K562 (cell line): ENCODE results near the gene GGCT.

Experiments
- CHD4 ChIP-seq: fragments of 200-600 bp; sonication (generic); IDR thresholded peaks from 3 replicates; pipeline ENCODE4 v1.6.1; 2012; ENCODE audit warnings: low read depth, mild to moderate bottlenecking, mixed read lengths, low read length, inconsistent platforms; ENCODE audit not compliant: insufficient read depth, insufficient replicate concordance, poor library complexity, severe bottlenecking
- CREM ChIP-seq: IDR thresholded peaks from 2 replicates; pipeline ENCODE4 v1.6.1; 2014; ENCODE audit warnings: antibody characterized with exemption, low read depth
- ERF ChIP-seq: fragments of 450-650 bp; formaldehyde crosslinking; IDR thresholded peaks from 2 replicates; pipeline ENCODE4 v1.4.0; 2020; ENCODE audit warnings: mild to moderate bottlenecking, mixed read lengths
- EZH2 ChIP-seq: IDR thresholded peaks from 2 replicates; pipeline ENCODE4 v1.6.1; 2012; ENCODE audit warnings: low read depth, mild to moderate bottlenecking, inconsistent platforms, low read length, borderline replicate concordance
- HDGF ChIP-seq: fragments of 450-650 bp; IDR thresholded peaks from 2 replicates; pipeline ENCODE4 v1.6.1; 2016
- ZC3H4 ChIP-seq: sonication (generic); formaldehyde crosslinking; IDR thresholded peaks from 2 replicates; pipeline ENCODE4 v1.9.0; 2021; ENCODE audit warnings: missing genetic modification reagents, borderline replicate concordance
- ZNF263 ChIP-seq: sonication (generic); formaldehyde crosslinking; IDR thresholded peaks from 2 replicates; pipeline ENCODE4 v1.8.0; 2022; ENCODE audit warnings: mild to moderate bottlenecking, missing genetic modification reagents, borderline replicate concordance
- TF ChIP-seq, protein P1 (sequence below), 3 experiments: IDR thresholded peaks in 2 of 3; conservative IDR thresholded peaks in 1 of 3; 2 replicates each; pipeline ENCODE4 v1.5.1; 2011 to 2012; ENCODE audit warnings: low read length in 3 of 3, mild to moderate bottlenecking in 3 of 3, control low read depth in 2 of 3, improper control_type of control experiment in 1 of 3, inconsistent platforms in 1 of 3, low read depth in 1 of 3, mixed read lengths in 1 of 3, moderate library complexity in 1 of 3; ENCODE audit not compliant: insufficient read depth in 2 of 3
- TF ChIP-seq, protein P2 (sequence below): fragments of 250-450 bp; sonication (Bioruptor Pico); IDR thresholded peaks from 2 replicates; pipeline ENCODE4 v1.5.1; 2021; ENCODE audit warnings: mild to moderate bottlenecking
- TF ChIP-seq, protein P3 (sequence below): fragments of 250-450 bp; sonication (Bioruptor Pico); IDR thresholded peaks from 2 replicates; pipeline ENCODE4 v1.8.0; 2021; ENCODE audit warnings: moderate library complexity, mild to moderate bottlenecking, inconsistent platforms

DNA sequence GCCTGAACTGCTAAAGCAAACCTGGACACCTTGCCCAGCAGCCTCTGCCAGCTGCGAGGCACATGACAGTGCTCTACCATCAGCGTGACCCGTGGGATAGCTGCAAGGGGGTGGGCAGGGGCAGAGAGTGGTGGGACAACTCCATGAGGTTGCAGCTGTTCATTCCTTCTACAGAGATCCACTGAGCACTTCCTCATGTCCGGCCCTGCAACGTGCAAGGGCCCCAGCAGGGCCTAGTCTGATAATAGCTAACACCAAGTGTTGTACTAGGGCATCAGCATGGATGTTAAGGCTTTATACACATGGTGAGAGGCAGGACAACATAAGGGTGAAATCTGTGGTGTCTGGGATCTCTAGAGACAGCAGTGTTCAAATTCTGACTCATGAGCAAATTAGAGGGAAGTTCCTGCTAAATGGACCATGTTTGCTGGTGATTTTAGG is 40.4 kb downstream of the GGCT start:
- no peak for TF ChIP-seq EZH2
- TF ChIP-seq, protein P1, sequence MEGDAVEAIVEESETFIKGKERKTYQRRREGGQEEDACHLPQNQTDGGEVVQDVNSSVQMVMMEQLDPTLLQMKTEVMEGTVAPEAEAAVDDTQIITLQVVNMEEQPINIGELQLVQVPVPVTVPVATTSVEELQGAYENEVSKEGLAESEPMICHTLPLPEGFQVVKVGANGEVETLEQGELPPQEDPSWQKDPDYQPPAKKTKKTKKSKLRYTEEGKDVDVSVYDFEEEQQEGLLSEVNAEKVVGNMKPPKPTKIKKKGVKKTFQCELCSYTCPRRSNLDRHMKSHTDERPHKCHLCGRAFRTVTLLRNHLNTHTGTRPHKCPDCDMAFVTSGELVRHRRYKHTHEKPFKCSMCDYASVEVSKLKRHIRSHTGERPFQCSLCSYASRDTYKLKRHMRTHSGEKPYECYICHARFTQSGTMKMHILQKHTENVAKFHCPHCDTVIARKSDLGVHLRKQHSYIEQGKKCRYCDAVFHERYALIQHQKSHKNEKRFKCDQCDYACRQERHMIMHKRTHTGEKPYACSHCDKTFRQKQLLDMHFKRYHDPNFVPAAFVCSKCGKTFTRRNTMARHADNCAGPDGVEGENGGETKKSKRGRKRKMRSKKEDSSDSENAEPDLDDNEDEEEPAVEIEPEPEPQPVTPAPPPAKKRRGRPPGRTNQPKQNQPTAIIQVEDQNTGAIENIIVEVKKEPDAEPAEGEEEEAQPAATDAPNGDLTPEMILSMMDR (IDR thresholded peaks at IDR 0.05 in 2 of 3, conservative IDR thresholded peaks at IDR 0.05 in 1 of 3; ENCODE audit: insufficient read depth in 2 of 3, low read depth in 1 of 3, low read length in 3 of 3): no peak
- no peak for TF ChIP-seq ERF
- no peak for TF ChIP-seq ZNF263
- TF ChIP-seq HDGF: no peak
- no peak for TF ChIP-seq ZC3H4 (CRISPR knock-in tag)
- no peak for TF ChIP-seq CREM
- TF ChIP-seq, protein P2, sequence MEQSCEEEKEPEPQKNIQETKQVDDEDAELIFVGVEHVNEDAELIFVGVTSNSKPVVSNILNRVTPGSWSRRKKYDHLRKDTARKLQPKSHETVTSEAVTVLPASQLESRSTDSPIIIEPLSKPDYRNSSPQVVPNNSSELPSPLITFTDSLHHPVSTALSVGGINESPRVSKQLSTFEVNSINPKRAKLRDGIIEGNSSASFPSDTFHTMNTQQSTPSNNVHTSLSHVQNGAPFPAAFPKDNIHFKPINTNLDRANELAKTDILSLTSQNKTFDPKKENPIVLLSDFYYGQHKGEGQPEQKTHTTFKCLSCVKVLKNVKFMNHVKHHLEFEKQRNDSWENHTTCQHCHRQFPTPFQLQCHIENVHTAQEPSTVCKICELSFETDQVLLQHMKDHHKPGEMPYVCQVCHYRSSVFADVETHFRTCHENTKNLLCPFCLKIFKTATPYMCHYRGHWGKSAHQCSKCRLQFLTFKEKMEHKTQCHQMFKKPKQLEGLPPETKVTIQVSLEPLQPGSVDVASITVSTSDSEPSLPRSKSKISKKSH: no peak
- no peak for TF ChIP-seq CHD4
- TF ChIP-seq, protein P3, sequence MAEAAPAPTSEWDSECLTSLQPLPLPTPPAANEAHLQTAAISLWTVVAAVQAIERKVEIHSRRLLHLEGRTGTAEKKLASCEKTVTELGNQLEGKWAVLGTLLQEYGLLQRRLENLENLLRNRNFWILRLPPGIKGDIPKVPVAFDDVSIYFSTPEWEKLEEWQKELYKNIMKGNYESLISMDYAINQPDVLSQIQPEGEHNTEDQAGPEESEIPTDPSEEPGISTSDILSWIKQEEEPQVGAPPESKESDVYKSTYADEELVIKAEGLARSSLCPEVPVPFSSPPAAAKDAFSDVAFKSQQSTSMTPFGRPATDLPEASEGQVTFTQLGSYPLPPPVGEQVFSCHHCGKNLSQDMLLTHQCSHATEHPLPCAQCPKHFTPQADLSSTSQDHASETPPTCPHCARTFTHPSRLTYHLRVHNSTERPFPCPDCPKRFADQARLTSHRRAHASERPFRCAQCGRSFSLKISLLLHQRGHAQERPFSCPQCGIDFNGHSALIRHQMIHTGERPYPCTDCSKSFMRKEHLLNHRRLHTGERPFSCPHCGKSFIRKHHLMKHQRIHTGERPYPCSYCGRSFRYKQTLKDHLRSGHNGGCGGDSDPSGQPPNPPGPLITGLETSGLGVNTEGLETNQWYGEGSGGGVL (CRISPR knock-in tag): no peak
